ENCODE results near the gene SIT1. TPM values are rescaled to one million over a fixed set of nuclear protein-coding genes. Genes with fewer than 3 reads are reported as not detected.
"Not testable (repeated sequence)": the region's sequence is repeated elsewhere in the genome, so short reads cannot be mapped to it uniquely, and the experiment has no call there.

SIT1 gene
- total RNA-seq, 4 donors from 2014 or later, result 0.63 to 3.8 (median 0.95) TPM

- no peaks in the 10 kb centered on the region for H3K36me3 ChIP-seq
- no peak overlapping the region for H3K4me3 ChIP-seq (replicated peaks in 1 of 3)
- WGBS, 2 donors, result 86 to 89% methylated on average over 8 to 12 of the region's 12 CpGs
- no peaks in the 10 kb centered on the region for H3K27me3 ChIP-seq
- TF ChIP-seq CTCF (IDR thresholded peaks at IDR 0.05), result no peak
- no peak overlapping the region for H3K27ac ChIP-seq
- H3K4me1 ChIP-seq, result peaks cover 5 to 13% of the 10 kb centered on the region in 2 donors
- no peaks in the 10 kb centered on the region for H3K9me3 ChIP-seq
- intact Hi-C loops (cut with DNase I), result loop anchor here (10.0 kb wide), 1 partner anchor 242 kb away; no protein-coding TSS in a partner anchor
- DNase-seq, result no peak
These were observed 7.7 kb downstream of the SIT1 start for GRCh38 chr9:35643046-35643445.

GRCh38 chr9:35641478-35641877 lies 9.3 kb downstream of the SIT1 start:
- not testable (repeated sequence) for H3K27ac ChIP-seq; DNase-seq; H3K27me3 ChIP-seq; H3K9me3 ChIP-seq; H3K36me3 ChIP-seq; H3K4me1 ChIP-seq; H3K4me3 ChIP-seq (replicated peaks in 1 of 3)
- 91 to 94% methylated on average over 3 of the region's 3 CpGs for WGBS, 2 donors
- intact Hi-C loops (cut with DNase I), result loop anchor here (10.0 kb wide), 1 partner anchor 243 kb away; no protein-coding TSS in a partner anchor

DNA sequence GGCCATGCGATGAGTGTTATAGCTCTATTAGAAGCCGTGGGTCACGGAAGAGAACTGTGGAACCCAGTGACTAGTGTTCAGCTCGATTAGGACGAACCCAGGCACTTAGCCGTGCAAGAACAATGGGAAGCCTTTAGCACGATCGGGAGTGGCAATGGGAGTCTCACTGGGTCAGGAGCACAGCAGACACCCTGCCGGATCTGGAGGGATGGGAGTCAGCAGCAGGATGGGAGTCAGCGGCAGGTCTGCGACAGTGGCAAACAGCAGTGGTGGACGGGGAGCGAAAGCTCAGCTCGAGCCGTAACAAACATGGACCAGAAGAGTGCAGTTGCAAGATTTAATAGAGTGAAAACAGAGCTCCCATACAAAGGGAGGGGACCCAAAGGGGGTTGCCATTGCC lies 10.3 kb downstream of the SIT1 start:
- H3K4me3 ChIP-seq (replicated peaks in 1 of 3); H3K4me1 ChIP-seq; H3K36me3 ChIP-seq; H3K27ac ChIP-seq; DNase-seq; H3K27me3 ChIP-seq; H3K9me3 ChIP-seq: not testable (repeated sequence)
- intact Hi-C loops (cut with DNase I), result loop anchor here (10.0 kb wide), 1 partner anchor 244 kb away; no protein-coding TSS in a partner anchor
- WGBS, 2 donors, result 96 to 97% methylated on average over 15 of the region's 15 CpGs

GRCh38 chr9:35639631-35640030 lies 11.1 kb downstream of the SIT1 start:
- H3K27ac ChIP-seq, result no peak overlapping the region
- TF ChIP-seq POLR2A (IDR thresholded peaks at IDR 0.05), result no peak
- no peak for TF ChIP-seq CTCF (IDR thresholded peaks at IDR 0.05)
- intact Hi-C loops (cut with DNase I), result loop anchor here (10.0 kb wide), 1 partner anchor 245 kb away; no protein-coding TSS in a partner anchor
- no peaks in the 10 kb centered on the region for H3K9me3 ChIP-seq
- no peak for DNase-seq
- no peaks in the 10 kb centered on the region for H3K27me3 ChIP-seq
- H3K36me3 ChIP-seq, result no peaks in the 10 kb centered on the region
- H3K4me3 ChIP-seq (replicated peaks in 1 of 3), result no peak overlapping the region
- peaks cover 0 to 5% of the 10 kb centered on the region in 2 donors for H3K4me1 ChIP-seq
- WGBS, 2 donors, result 90 to 92% methylated on average over 1 of the region's 1 CpG

DNA sequence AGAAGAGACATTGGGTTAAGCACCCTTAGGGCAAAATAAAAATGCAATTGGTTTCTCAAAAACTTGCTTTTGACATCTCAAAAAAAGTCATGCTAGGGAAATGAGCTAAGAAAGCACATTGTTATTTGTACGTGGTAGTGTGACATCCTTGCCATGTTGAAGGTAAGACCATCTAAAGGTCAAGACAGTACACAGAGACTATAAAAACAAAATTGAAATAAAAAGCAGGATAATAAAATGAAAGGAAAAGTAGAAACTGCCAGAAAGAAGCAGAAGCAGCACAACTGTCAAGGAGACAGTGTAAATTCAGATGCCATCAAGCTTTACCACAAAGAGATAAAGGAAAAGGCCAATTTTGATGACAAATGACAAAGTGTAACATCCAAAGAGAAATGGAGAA lies 11.5 kb downstream of the SIT1 start:
- DNase-seq; H3K4me3 ChIP-seq (replicated peaks in 1 of 3); H3K4me1 ChIP-seq; intact Hi-C loops (cut with DNase I); H3K27ac ChIP-seq; H3K36me3 ChIP-seq; H3K9me3 ChIP-seq; H3K27me3 ChIP-seq: not testable (repeated sequence)
- 63 to 80% methylated on average over 1 of the region's 1 CpG for WGBS, 2 donors

DNA sequence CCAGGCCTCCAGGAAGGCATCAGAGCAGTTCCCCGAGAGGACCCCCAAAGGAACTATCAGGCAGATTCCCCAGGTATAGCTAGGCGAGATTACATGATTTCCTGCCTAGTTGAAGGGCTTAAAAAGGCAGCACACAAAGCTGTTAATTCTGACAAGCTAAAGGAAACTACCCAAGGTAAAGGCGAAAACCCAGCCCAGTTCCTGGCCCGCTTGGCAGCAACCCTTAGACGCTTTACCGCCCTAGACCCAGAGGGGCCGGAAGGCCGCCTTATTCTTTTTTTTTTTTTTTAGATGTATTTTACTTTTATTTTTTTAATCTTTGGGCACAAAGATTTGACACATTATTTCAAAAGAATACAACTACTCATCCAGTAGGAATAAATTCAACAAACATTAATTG lies 12.0 kb downstream of the SIT1 start:
- DNase-seq; H3K4me3 ChIP-seq (replicated peaks in 1 of 3); H3K36me3 ChIP-seq; H3K4me1 ChIP-seq; H3K9me3 ChIP-seq; H3K27me3 ChIP-seq; intact Hi-C loops (cut with DNase I); H3K27ac ChIP-seq: not testable (repeated sequence)
- 63 to 77% methylated on average over 7 of the region's 8 CpGs for WGBS, 2 donors

DNA sequence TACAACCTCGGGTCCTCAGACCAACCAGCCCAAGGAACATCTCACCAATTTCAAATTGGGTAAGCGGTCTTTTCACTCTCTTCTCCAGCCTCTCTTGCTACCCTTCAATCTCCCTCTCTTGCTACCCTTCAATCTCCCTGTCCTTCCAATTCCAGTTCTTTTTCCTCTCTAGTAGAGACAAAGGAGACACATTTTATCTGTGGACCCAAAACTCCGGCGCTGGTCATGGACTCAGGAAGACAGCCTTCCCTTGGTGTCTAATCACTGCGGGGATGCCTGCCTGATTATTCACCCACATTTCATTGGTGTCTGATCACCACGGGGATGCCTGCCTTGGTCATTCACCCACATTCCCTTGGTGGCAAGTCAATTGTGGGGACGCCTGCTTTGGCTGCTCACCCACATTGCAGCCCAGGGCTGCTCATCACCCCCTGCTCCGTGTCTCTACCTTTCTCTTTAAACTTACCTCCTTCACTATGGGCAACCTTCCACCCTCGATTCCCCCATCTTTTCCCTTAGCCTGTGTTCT lies 13.2 kb downstream of the SIT1 start:
- H3K4me1 ChIP-seq; H3K9me3 ChIP-seq; intact Hi-C loops (cut with DNase I); DNase-seq; H3K36me3 ChIP-seq; H3K27ac ChIP-seq; H3K27me3 ChIP-seq; H3K4me3 ChIP-seq (replicated peaks in 1 of 3): not testable (repeated sequence)
- 94 to 95% methylated on average over 9 of the region's 9 CpGs for WGBS, 2 donors

- WGBS, 2 donors, result 79 to 97% methylated on average over 6 of the region's 6 CpGs
- intact Hi-C loops (cut with DNase I); H3K4me1 ChIP-seq; H3K9me3 ChIP-seq; H3K27me3 ChIP-seq; H3K36me3 ChIP-seq; H3K27ac ChIP-seq; DNase-seq; H3K4me3 ChIP-seq (replicated peaks in 1 of 3): not testable (repeated sequence)
These were observed 13.9 kb downstream of the SIT1 start for GRCh38 chr9:35636877-35637246.
